Kidney epithelial cell (primary cell): ENCODE results near the gene COL18A1. TPM values are rescaled to one million over a fixed set of nuclear protein-coding genes. Genes with fewer than 3 reads are reported as not detected.

Experiments used
- DNase-seq: peaks from one replicate; pipeline ENCODE4 v3.0.0-alpha.2; 2010; ENCODE audit warnings: low read depth
- H3K27me3 ChIP-seq: 2 replicates; pipeline ENCODE4 v1.6.0; 2011; ENCODE audit warnings: low read length; ENCODE audit not compliant: control insufficient read depth, insufficient read depth
- H3K36me3 ChIP-seq: 2 replicates; pipeline ENCODE4 v1.5.1; 2011; ENCODE audit warnings: low read length; ENCODE audit not compliant: control insufficient read depth, insufficient read depth
- H3K4me3 ChIP-seq: 2 replicates; pipeline ENCODE4 v1.5.1; 2011; ENCODE audit warnings: low read depth, mild to moderate bottlenecking, control low read depth, low read length
- total RNA-seq: library from RNA; depleted of rRNA; stranded (reverse); fragments of >200 nt; gene quantifications from 2 replicates; pipeline ENCODE4 v1.2.3, GENCODE V29; 2015
- TF ChIP-seq, protein P1 (sequence below): IDR thresholded peaks from 2 replicates; pipeline ENCODE4 v1.5.1; 2011; ENCODE audit warnings: mild to moderate bottlenecking, moderate library complexity, low read length, control low read depth, inconsistent platforms; ENCODE audit not compliant: insufficient read depth, poor library complexity, severe bottlenecking

Gene COL18A1
- total RNA-seq, 1 donor from 2014 or later: 808 TPM

DNA sequence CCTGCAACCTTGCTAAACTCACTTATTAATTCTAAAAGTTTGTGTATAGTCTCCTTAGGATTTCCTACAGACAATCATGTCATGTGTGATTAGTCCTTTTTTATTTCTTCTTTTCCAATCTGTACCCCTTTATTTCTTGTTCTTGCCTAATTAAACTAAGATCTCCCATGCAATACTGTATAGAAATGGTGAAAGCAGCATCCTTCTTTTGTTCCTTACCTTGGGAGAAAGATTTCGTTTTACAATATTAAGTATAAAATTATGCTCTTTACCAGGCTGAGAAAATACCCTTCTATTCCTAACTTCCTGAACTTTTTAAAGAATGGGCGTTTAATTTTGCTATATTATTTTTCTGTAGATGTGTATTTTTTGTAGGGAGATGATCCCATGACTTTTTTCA, 7.6 kb upstream of the COL18A1 start:
- DNase-seq: no peak
- H3K27me3 ChIP-seq: peaks cover 15% of the 10 kb centered on the region
- TF ChIP-seq, protein P1, sequence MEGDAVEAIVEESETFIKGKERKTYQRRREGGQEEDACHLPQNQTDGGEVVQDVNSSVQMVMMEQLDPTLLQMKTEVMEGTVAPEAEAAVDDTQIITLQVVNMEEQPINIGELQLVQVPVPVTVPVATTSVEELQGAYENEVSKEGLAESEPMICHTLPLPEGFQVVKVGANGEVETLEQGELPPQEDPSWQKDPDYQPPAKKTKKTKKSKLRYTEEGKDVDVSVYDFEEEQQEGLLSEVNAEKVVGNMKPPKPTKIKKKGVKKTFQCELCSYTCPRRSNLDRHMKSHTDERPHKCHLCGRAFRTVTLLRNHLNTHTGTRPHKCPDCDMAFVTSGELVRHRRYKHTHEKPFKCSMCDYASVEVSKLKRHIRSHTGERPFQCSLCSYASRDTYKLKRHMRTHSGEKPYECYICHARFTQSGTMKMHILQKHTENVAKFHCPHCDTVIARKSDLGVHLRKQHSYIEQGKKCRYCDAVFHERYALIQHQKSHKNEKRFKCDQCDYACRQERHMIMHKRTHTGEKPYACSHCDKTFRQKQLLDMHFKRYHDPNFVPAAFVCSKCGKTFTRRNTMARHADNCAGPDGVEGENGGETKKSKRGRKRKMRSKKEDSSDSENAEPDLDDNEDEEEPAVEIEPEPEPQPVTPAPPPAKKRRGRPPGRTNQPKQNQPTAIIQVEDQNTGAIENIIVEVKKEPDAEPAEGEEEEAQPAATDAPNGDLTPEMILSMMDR: no peak

DNA sequence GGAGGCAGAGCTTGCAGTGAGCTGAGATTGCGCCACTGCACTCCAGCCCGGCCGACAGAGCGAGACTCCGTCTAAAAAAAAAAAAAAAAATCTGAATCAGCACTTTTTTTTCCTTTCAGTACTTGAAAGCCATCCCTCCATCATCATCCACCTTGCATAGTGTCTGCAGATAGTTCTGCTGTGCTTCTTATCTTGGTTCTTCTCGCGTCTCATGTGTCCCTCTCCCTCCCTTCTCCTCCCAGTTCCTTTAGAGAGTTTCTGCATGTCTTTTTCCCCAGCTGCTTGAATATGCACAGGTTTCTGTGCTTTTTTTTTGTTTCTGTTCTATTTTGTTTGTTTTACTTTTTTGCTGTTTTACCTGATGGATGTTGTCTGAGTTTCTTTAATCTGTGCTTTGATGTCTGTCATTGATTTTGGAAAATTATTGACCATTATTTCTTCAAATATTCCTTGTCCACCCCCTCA, 3.9 kb upstream of the COL18A1 start:
- H3K36me3 ChIP-seq: no peaks in the 10 kb centered on the region
- H3K4me3 ChIP-seq: no peak overlapping the region
- DNase-seq: no peak
- TF ChIP-seq, protein P1: no peak
- H3K27me3 ChIP-seq: peaks cover 6% of the 10 kb centered on the region

More for the DNA sequence above, 7.6 kb upstream of the COL18A1 start:
- no peak overlapping the region for H3K4me3 ChIP-seq
- H3K36me3 ChIP-seq: no peaks in the 10 kb centered on the region

DNA sequence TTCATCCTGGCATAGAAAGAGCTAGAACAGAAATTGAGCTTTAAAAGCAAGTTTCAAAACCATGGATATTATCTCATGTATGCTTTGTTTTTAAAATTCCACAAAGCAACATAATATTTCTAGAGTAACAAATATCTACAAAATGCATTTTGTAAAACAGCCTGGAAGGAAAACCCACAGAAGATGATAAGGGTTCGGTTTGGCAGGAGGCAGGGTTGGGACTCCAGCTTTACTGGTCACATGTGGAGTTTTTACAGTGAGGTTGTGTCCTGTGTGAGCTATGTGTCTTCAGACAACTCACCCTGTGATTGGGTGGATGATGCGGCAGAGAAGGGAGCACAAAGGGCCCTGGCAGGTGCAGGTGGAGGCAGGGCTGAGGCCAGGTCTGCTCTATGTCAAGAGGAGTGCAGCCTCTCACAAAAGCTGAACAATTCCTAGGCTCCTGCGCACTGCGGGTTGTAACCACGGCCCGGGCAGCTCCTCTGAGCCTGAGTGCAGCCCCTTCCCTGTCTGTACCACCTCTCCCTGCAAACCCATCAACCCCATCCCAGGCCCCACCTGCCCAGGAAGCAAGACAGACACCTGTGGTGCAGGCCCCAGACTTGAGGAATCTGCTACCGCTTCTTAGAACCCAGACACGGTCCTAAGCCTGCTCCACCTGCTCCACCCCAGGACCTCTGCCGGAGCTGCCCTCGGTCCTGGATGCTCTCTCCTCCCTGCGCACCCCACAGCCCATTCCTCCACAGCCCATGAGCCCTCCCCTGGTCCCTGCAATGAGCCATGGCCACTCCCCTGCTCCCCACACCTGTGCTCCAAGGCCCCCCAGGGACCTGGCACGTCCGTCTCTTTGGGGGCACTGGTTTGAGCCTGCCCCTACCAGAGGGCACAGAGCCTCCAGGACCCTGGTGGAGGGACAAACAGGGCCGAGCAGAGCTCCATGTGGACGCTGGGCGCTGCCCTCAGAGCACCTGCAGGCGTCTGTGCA, 2.8 kb upstream of the COL18A1 start:
- DNase-seq: no peak
- Histone ChIP-seq H3K36me3 (no peaks in the 10 kb centered on the region), H3K27me3 (no peaks in the 10 kb centered on the region), H3K4me3 (no peak overlapping the region)
- TF ChIP-seq, protein P1: no peak

DNA sequence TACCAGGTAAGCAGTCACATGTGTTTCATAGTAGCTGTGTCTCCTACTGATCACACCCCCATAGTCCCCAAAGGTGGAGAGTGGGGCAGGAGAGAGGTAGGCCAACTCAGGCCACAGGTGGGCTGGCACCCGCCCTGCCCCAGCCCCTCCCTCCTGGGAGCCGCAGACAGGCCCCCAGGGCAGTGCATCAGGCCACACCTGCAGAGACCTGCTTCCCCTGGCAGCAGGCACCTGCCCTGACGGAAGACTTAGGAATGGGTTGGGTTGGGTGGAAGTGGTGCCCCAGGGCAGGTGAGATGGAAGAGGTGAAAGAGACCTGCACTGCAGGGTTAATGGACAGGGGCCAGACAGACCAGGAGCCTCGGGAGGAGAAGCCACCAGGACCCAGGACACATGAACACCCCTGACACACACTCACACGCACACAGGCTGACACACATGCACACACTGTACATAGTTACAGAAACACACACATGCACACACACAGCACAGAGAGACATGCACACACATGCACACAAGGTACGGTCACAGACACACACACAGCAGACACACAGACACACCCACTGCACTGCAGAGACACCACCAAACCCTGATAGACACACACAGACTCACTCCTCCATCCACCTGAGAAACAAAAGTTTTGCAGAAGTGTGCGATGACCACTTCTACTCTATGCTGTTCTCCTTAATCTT, 1.7 kb upstream of the COL18A1 start:
- TF ChIP-seq, protein P1: no peak
- DNase-seq: no peak
- Histone ChIP-seq H3K4me3 (no peak overlapping the region), H3K36me3 (no peaks in the 10 kb centered on the region), H3K27me3 (no peaks in the 10 kb centered on the region)

DNA sequence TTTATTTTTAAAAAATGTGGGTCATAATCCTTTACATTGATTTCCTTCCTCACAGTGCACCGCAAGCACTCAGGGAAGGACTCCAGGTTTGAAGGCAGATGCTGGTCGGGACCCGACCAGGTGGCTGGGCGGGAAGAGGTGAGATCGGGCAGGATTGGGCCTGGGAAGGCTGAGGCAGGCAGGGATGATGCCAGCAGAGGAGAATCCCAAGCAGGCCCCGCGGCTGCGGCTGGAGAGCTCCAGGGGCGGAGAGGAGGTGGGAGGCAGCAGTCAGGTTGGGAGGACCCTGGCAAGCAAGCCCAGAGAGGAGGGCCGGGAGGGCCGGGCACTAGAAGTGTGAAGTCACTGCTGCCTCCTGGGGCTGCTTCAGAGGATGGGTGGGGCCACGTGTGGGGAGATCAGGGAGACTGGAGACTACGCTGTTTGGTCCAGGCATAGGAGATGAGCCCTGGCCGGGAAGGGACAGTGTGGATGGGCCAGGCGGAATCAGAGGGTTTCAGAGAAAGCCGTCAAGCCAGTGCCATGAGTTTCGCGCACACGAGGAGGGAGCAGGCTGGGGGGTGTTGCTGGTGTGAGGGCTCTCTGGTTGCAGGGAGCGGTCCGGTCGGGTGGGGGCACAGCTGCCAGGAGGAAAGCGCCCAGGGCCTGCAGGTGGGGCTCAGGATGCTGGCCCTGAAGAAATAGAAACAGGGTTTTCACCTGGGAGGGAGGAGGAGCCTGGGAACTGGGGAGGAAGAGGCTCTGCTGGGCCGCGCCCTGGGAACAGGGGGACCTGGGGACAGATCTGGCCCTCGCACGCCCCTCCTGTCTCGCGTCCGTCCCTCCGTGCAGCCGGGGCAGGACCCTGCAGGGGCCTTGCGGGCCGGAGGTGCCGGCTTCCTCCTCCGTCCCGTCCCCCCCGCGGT, 888 bp upstream of the COL18A1 start:
- DNase-seq: no peak
- H3K27me3 ChIP-seq: no peaks in the 10 kb centered on the region
- peak overlapping the region; percentile 41 for H3K4me3 ChIP-seq
- no peaks in the 10 kb centered on the region for H3K36me3 ChIP-seq
- TF ChIP-seq, protein P1: no peak
